SK-N-SH treated with all-trans-retinoic acid at 6 μM for 48 hours (cell line): ENCODE data around the gene ZNF32.

ENCODE experiments used
- ATAC-seq: fragments of 200-7000 bp; cut with Tn5 transposase; 3 replicates; pipeline ENCODE4 v1.9.1; 2020; ENCODE audit warnings: mild to moderate bottlenecking, moderate library complexity
- ARNTL ChIP-seq: fragments of 450-650 bp; formaldehyde crosslinking; IDR thresholded peaks from 2 replicates; pipeline ENCODE4 v1.5.0; 2020; ENCODE audit warnings: low read depth, mild to moderate bottlenecking, moderate library complexity, borderline replicate concordance
- CREB5 ChIP-seq: fragments of 250-450 bp; sonication (Bioruptor Pico); IDR thresholded peaks from 2 replicates; pipeline ENCODE4 v1.5.1; 2020; ENCODE audit warnings: low read depth, mild to moderate bottlenecking, moderate library complexity
- CSDC2 ChIP-seq: fragments of 250-450 bp; sonication (Bioruptor Pico); IDR thresholded peaks from 2 replicates; pipeline ENCODE4 v1.5.0; 2020; ENCODE audit warnings: mild to moderate bottlenecking, moderate library complexity
- CSRNP3 ChIP-seq: fragments of 250-450 bp; sonication (Bioruptor Pico); IDR thresholded peaks from 2 replicates; pipeline ENCODE4 v1.5.1; 2021; ENCODE audit warnings: mild to moderate bottlenecking, moderate library complexity
- ESRRG ChIP-seq: fragments of 250-450 bp; sonication (Bioruptor Pico); IDR thresholded peaks from 2 replicates; pipeline ENCODE4 v1.6.1; 2021; ENCODE audit warnings: mild to moderate bottlenecking
- PATZ1 ChIP-seq: fragments of 250-450 bp; sonication (Bioruptor Pico); IDR thresholded peaks from 2 replicates; pipeline ENCODE4 v1.8.0; 2020; ENCODE audit warnings: mild to moderate bottlenecking, moderate library complexity, borderline replicate concordance
- POU6F1 ChIP-seq: fragments of 250-450 bp; sonication (Bioruptor Pico); IDR thresholded peaks from 2 replicates; pipeline ENCODE4 v1.8.0; 2021; ENCODE audit warnings: low read depth, mild to moderate bottlenecking, moderate library complexity, borderline replicate concordance
- PPARA ChIP-seq: fragments of 250-450 bp; sonication (Bioruptor Pico); IDR thresholded peaks from 2 replicates; pipeline ENCODE4 v1.5.0; 2020; ENCODE audit warnings: mild to moderate bottlenecking, borderline replicate concordance
- RARB ChIP-seq: fragments of 250-450 bp; sonication (Bioruptor Pico); IDR thresholded peaks from 2 replicates; pipeline ENCODE4 v1.8.0; 2021; ENCODE audit warnings: mild to moderate bottlenecking, moderate library complexity
- TOX ChIP-seq: fragments of 250-450 bp; sonication (Bioruptor Pico); IDR thresholded peaks from 2 replicates; pipeline ENCODE4 v1.8.0; 2021; ENCODE audit warnings: mild to moderate bottlenecking, moderate library complexity, borderline replicate concordance
- TSHZ2 ChIP-seq: fragments of 250-450 bp; sonication (Bioruptor Pico); IDR thresholded peaks from 2 replicates; pipeline ENCODE4 v1.5.0; 2020; ENCODE audit warnings: mild to moderate bottlenecking, moderate library complexity
- ZC3H10 ChIP-seq: fragments of 250-450 bp; sonication (Bioruptor Pico); IDR thresholded peaks from 2 replicates; pipeline ENCODE4 v1.5.1; 2021; ENCODE audit warnings: mild to moderate bottlenecking, moderate library complexity
- ZFP30 ChIP-seq: fragments of 450-650 bp; formaldehyde crosslinking; IDR thresholded peaks from 2 replicates; pipeline ENCODE4 v1.5.0; 2022; ENCODE audit warnings: mild to moderate bottlenecking, moderate library complexity
- ZNF565 ChIP-seq: fragments of 450-650 bp; formaldehyde crosslinking; conservative IDR thresholded peaks from 2 replicates; pipeline ENCODE4 v1.5.0; 2020; ENCODE audit warnings: low read depth, mild to moderate bottlenecking, moderate library complexity
- ZNF70 ChIP-seq: fragments of 450-650 bp; formaldehyde crosslinking; IDR thresholded peaks from 2 replicates; pipeline ENCODE4 v1.5.0; 2020; ENCODE audit warnings: mild to moderate bottlenecking, moderate library complexity
- ZNF8 ChIP-seq: fragments of 450-650 bp; formaldehyde crosslinking; IDR thresholded peaks from 2 replicates; pipeline ENCODE4 v1.5.0; 2020; ENCODE audit warnings: mild to moderate bottlenecking, moderate library complexity

Gene ZNF32

GRCh38 chr10:43627942-43628341 is 20.7 kb downstream of the ZNF32 start:
- no peak for ATAC-seq
- TF ChIP-seq ARNTL (CRISPR knock-in tag) (no peak), ZC3H10 (CRISPR knock-in tag) (no peak), ZNF565 (CRISPR knock-in tag) (no peak), PATZ1 (CRISPR knock-in tag) (no peak)

- ATAC-seq, result no peak; the same call in 2 of the 3 replicates
- TF ChIP-seq ZNF8 (no peak), TOX (CRISPR knock-in tag) (no peak), POU6F1 (no peak), PATZ1 (CRISPR knock-in tag) (no peak), CSRNP3 (CRISPR knock-in tag) (no peak), ZFP30 (CRISPR knock-in tag) (no peak), TSHZ2 (CRISPR knock-in tag) (no peak), ZNF565 (CRISPR knock-in tag) (no peak), RARB (no peak), CREB5 (CRISPR knock-in tag) (no peak), ARNTL (CRISPR knock-in tag) (no peak), ZNF70 (CRISPR knock-in tag) (no peak)
Observed at GRCh38 chr10:43623351-43623750, 25.3 kb downstream of the ZNF32 start.

GRCh38 chr10:43622038-43622437 is 26.6 kb downstream of the ZNF32 start:
- ATAC-seq, result no peak
- TF ChIP-seq CSDC2 (CRISPR knock-in tag), result no peak
- TF ChIP-seq PPARA (CRISPR knock-in tag), result no peak
- TF ChIP-seq ESRRG (CRISPR knock-in tag), result no peak
- no peak for TF ChIP-seq PATZ1 (CRISPR knock-in tag)
- no peak for TF ChIP-seq ZC3H10 (CRISPR knock-in tag)
- no peak for TF ChIP-seq CREB5 (CRISPR knock-in tag)
- TF ChIP-seq CSRNP3 (CRISPR knock-in tag), result no peak
- TF ChIP-seq TSHZ2 (CRISPR knock-in tag), result no peak
- no peak for TF ChIP-seq ZNF565 (CRISPR knock-in tag)
